Measurements from ENCODE around the gene ZNG1A.
"Not testable (repeated sequence)": the region's sequence is repeated elsewhere in the genome, so short reads cannot be mapped to it uniquely, and the experiment has no call there.

ZNG1A gene

DNA sequence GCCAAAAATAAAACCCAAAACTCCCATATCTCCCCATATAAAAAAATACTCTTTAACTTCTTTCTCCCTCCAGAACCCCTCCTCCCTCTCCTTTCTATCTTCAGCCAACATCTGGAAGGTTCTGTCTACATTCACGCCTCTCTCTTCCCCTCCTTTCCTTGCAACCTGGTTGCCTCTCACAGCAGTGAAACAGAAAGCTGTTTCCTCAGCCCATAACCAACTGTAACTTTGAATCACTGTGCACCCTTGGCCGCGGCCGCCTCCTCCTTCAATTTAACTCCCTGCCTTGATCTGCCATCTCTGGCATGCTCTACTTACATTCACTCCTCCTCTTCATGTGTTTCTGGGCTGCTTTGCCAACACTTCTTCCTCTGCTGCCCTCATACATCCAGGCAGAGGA is 83.9 kb downstream of the ZNG1A start:
- DNase-seq = not testable (repeated sequence)

DNA sequence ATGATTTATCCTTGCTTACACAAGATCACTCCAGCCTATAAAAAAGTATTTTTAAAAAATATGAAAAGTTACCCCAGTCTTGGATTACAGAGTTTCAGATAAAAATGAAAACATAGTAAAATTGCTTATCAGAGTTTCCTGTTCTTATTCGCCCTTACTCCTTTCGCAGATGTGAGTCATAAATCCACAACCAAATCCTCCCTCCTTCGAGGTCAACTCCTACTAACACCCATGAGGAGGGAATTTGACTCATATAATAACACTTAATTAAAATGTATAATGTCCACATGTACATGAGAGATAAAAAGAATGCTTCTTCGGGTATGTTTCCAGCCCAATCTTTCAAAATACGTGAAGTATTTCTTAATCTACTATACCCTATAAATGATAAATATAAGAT is 84.5 kb downstream of the ZNG1A start:
- DNase-seq = not testable (repeated sequence)

DNA sequence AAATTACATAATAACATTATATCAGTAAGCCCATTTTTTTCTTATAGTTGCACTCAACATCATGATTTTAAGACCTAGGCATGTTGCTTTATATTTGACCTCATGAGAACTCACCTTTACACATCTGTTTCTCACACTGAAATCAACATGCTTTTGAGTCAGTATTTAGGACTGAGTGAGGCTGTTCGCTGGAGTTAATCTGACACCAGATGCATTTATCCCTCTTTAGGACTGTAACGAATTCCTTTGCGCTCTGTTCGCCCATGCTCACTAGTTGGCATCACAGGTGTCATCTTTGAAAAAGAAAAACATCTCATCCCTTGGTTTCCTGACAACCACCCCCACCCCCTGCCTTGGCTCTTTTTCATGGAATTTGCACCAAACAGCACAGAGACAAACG is 84.9 kb downstream of the ZNG1A start:
- not testable (repeated sequence) for DNase-seq

DNA sequence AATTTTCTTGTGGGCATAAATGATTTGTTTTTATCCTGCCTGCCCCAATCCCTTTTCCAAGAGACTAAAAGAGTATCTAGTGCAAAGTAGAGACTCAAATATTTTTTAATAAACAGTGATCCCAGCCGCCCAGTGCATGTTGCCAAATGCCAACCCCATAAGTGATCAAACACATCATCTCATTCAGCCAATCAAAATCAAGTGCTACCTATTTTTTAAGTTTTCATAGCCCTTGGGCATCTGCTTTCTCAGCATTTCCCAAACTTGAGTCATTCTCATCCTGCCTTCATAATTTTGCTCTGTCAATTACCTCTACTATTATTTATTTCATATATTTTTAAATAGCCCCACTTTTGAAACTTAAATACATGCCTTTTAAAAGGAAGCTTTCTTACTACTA is 88.0 kb downstream of the ZNG1A start:
- not testable (repeated sequence) for DNase-seq

DNA sequence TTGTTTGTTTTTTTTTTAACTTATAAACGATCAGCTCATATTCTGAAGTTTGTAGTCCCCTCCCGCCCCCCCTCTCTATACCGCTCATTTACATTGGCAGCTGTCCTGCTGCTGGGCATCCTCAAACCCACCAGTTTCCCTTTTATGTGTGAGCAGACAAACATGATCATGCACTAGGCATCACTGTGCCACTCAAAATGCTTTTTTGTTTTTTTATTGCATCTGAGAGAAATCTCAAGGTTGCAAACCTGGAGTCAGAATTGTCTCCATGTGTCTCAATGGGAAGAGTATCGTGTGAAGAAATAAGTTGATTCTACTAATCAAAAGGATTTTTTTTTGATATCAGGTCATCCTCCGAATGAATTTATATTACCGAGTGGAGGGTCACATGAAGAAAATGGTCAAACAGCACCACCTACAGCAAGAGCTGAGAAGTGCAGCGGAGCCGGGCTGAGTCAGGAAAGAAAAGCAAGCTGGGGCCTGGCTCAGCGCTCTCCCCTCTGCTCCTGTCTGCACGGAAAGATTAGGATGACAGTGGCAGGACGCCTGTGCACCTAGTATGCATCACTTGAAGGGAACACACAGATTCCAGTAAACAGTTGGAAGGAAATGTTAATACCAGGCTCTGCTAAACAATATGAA is 90.3 kb downstream of the ZNG1A start:
- not testable (repeated sequence) for DNase-seq

DNA sequence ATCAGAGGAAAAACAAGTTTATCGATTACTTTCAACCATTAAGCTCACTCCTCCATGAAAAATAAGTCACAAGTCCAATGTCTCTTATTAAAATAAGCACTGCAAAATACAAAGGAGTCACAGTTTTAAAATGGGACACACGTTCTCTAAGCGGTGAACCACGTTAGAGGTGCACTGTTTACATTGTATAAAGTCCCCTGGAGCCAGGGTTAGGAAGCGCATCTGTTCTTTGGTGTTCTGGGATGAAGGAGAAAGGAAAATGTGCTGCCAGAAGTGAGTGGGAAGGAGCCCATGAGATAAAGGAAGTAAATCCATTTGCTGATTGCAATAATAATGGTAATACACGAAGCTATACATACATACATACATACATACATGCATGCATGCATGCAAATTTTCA is 91.0 kb downstream of the ZNG1A start:
- DNase-seq = not testable (repeated sequence)

DNA sequence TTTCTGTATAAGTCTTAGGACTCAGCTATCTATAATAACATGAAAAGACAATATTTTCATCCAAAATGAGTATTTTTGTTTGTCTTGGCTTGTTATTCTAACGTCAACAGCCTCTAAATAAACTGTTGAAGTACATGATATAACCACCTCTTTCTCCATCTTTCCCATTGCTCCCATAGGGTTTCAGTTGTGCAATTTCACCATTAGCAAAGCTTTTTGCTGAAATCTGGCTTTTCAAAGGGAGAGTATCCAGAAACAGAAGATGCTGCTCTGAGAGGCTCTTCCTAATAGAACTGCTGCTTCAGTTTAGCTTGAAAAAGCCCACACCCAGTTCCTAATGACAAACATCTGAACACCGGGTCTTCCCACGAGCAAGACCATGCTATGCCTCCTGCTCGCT is 91.8 kb downstream of the ZNG1A start:
- DNase-seq = not testable (repeated sequence)

DNA sequence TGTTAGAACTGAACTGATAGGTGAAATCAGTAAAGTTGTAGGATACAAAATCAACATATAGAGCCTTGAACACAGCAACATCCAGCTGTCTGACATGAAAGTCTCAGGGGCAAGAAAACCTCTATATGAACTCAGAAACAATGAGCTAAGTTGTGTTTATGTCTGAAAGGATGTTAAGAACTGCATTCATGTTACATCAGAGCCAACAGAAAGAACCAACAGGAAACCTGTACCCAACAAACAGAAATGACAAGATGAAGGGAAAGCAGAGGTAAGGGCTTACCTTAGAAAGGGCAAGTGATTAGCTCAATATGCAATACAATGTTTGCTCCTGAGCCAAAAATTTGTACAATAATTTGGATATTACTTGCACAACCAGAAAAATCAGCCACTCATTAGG is 92.2 kb downstream of the ZNG1A start:
- DNase-seq = not testable (repeated sequence)

DNA sequence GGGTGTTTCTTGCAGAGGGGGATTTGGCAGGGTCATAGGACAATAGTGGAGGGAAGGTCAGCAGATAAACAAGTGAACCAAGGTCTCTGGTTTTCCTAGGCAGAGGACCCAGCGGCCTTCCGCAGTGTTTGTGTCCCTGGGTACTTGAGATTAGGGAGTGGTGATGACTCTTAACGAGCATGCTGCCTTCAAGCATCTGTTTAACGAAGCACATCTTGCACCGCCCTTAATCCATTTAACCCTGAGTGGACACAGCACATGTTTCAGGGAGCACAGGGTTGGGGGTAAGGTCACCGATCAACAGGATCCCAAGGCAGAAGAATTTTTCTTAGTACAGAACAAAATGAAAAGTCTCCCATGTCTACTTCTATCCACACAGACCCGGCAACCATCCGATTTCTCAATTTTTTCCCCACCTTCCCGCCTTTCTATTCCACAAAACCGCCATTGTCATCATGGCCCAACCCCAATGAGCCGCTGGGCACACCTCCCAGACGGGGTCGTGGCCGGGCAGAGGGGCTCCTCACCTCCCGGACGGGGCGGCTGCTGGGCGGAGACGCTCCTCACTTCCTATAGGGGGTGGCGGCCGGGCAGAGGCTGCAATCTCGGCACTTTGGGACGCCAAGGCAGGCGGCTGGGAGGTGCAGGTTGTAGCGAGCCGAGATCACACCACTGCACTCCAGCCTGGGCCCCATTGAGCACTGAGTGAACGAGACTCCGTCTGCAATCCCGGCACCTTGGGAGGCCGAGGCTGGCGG is 95.7 kb downstream of the ZNG1A start:
- DNase-seq = not testable (repeated sequence)

DNA sequence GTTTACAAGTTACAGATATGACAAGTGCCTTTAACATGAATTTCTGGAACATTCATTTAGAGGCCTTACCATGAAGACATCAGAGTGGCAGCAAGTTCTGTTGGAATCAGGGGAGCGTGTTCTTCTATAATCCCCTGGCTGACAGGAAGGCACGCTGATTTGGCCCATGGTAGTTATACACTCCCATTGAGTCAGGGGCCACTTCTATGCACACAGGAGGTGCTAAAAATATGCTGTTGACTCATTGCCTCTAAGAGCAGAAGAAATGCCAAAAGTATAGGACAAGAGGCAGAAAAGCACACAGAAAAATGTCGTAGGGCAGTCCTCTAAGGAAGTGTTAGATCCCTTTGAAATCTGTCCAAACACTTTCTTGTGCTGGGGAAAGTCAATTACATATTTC is 100.5 kb downstream of the ZNG1A start:
- not testable (repeated sequence) for DNase-seq

DNA sequence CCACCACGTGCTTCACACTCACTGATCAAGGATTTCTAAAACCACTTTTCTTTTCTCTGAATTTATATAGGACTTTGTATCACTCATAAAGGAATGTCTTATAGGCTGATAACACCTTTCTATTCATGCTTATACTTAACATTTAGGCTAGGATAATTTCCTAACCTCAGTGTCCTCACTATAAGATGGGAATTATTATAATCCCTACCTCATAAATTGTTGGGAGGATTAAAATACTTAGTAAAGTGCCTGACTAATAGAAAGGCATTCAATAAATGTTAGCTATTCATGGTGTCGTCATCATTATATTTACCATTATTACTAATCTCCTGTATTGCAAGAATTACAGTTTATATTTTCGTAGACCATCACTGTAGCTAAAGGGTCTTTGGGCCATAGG is 102.5 kb downstream of the ZNG1A start:
- DNase-seq = not testable (repeated sequence)

DNA sequence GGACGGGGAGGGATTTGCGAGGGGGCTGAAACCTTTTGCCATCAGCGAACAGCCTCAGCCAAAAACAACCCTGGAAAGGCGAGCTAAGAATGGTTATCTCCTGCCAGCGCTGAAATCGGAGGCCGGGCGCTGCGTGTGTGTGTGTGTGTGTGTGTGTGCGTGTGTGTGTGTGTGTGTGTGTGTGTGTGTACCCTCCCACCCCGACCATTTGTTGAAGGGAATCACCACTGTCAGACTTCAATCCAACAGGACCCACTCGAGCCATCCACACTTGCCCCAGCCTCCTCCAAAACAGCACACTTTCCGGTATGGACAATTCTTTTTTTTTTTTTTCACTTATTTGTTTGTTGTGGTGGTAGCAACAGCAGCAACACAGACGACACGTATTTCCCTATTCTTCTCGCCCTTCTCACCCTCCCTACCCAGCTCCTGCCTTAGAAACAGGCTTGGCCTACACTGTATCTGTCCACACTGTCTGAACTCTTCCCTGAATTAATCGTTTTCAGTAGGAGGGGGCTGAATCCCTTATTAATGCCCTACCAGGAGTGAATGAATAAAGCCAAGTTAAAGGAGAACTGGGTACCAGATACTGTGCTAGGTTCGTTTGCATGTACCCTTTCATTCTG is 104.8 kb downstream of the ZNG1A start:
- not testable (repeated sequence) for DNase-seq

DNA sequence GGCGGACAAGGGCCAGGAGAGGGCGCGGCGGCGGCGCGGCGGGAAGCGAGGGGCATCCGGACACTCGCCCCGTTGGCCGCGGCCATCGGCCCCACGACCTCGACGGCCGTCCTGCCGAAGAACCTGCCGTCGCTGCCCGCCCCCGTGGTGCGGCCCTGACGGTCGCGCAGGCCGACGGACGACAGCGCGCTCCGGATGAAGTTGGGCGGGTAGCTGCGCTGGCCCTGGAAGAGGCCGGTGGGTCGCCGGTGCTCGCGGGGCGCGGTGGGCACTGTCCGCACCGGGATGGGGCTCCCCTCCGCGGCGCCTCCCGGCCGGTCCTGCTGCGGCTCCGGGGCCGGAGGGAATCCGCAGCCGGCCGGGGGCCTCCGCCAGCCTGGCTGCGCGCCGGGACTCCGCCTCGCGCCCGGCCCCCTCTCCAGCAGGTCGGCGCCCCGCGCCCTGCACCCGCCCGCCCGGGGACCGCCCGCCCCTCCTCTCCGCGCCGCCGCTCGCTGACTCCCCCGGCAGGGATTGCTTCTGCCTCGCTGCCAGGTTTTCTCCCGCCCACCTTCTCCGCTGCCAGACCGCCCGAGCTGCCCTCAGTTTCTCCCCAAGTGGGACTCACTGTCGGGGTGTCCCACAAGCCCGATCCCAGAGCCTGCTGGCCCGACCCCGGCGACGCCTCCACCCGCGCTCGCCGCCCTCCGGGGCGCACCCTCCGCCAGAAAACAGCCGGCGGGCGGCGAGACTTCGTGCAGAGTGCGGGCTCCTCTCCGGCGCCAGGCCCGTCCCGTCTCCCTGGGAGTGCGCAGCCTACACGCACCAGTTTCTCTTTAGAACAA is 105.6 kb downstream of the ZNG1A start:
- DNase-seq = not testable (repeated sequence)
